GM18498 (cell line): ENCODE results near the gene GRIN2A.

Experiments
- ATAC-seq: cut with Tn5 transposase; IDR thresholded peaks from one replicate; pipeline ENCODE4 v1.9.1; 2021; ENCODE audit warnings: mild to moderate bottlenecking, moderate library complexity; ENCODE audit not compliant: unreplicated experiment

The GRIN2A gene

GRCh38 chr16:9791556-9791955, 390.7 kb downstream of the GRIN2A start:
- no peak for ATAC-seq

- no peak for ATAC-seq
Measured at GRCh38 chr16:9790199-9790598, 392.0 kb downstream of the GRIN2A start.

GRCh38 chr16:9787717-9788116, 394.5 kb downstream of the GRIN2A start:
- ATAC-seq, result no peak

GRCh38 chr16:9780831-9781230, 401.4 kb downstream of the GRIN2A start:
- no peak for ATAC-seq

GRCh38 chr16:9778849-9779248, 403.4 kb downstream of the GRIN2A start:
- no peak for ATAC-seq

GRCh38 chr16:9775998-9776397, 406.2 kb downstream of the GRIN2A start:
- ATAC-seq, result no peak

- ATAC-seq, result no peak
Measured at GRCh38 chr16:9773289-9773688, 408.9 kb downstream of the GRIN2A start.

GRCh38 chr16:9772526-9773225, 409.6 kb downstream of the GRIN2A start:
- ATAC-seq, result no peak

- ATAC-seq, result no peak
Measured at GRCh38 chr16:9766891-9767290, 415.3 kb downstream of the GRIN2A start.

- ATAC-seq, result no peak
Measured at GRCh38 chr16:9763505-9763904, 418.7 kb downstream of the GRIN2A start.

- no peak for ATAC-seq
Measured at GRCh38 chr16:9761870-9762269, 420.4 kb downstream of the GRIN2A start.

GRCh38 chr16:9757687-9758086, 424.5 kb downstream of the GRIN2A start:
- ATAC-seq, result no peak

- ATAC-seq, result no peak
Measured at GRCh38 chr16:9756434-9756833, 425.8 kb downstream of the GRIN2A start.

- no peak for ATAC-seq
Measured at GRCh38 chr16:9755081-9755480, 427.1 kb downstream of the GRIN2A start.

GRCh38 chr16:9741776-9742175, 440.5 kb downstream of the GRIN2A start:
- ATAC-seq, result no peak

GRCh38 chr16:9739301-9739700, 442.9 kb downstream of the GRIN2A start:
- no peak for ATAC-seq

- ATAC-seq, result no peak
Measured at GRCh38 chr16:9738690-9739089, 443.5 kb downstream of the GRIN2A start.

- no peak for ATAC-seq
Measured at GRCh38 chr16:9736547-9736946, 445.7 kb downstream of the GRIN2A start.

GRCh38 chr16:9723136-9723535, 459.1 kb downstream of the GRIN2A start:
- no peak for ATAC-seq

- ATAC-seq, result no peak
Measured at GRCh38 chr16:9713907-9714306, 468.3 kb downstream of the GRIN2A start.

- ATAC-seq, result no peak
Measured at GRCh38 chr16:9713156-9713555, 469.1 kb downstream of the GRIN2A start.

- ATAC-seq, result no peak
Measured at GRCh38 chr16:9708972-9709620, 473.1 kb downstream of the GRIN2A start.
